ENCODE measurements around the gene MMP25. TPM values are rescaled to one million over a fixed set of nuclear protein-coding genes. Genes with fewer than 3 reads are reported as not detected.

Gene MMP25
- polyA plus RNA-seq, 1 donor: 1.9 TPM

GRCh38 chr16:3092501-3092941 is 46.2 kb downstream of the MMP25 start:
- no peak for DNase-seq (ENCODE audit: low read depth)

DNA sequence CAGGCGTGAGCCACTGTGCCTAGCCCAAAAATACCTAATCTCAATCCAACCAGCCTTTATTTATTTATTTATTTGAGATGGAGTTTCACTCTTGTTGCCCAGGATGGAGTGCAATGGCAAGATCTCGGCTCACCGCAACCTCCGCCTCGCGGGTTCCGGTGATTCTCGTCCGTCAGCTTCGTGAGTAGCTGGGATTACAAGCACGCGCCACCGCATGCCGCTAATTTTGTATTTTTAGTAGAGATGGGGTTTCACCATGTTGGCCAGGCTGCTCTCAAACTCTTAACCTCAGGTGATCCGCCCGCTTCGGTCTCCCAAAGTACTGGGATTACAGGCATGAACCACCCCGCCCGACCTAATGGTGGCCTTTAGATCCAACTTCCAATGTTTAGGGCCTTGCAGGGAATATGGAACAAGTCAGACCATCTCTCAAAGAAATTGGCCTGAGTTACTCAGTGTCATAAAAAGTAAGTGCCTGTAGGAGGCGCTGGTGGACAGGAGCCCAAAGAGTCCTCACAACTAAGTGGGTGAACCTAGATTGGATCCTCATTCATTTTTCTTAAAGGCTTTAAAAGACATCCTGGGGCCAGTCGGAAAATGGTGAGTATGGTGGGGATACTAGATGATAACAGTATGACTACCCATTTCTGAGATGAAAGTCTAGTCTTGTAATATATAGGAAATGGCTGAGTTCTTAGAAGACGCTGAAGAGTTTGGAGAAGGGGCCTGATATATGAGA is 48.1 kb downstream of the MMP25 start:
- DNase-seq (ENCODE audit: low read depth): no peak

- no peak for DNase-seq (ENCODE audit: low read depth)
Observed at GRCh38 chr16:3095869-3096268, 49.5 kb downstream of the MMP25 start.

- DNase-seq (ENCODE audit: low read depth): no peak
Observed at GRCh38 chr16:3096362-3096761, 50.0 kb downstream of the MMP25 start.

DNA sequence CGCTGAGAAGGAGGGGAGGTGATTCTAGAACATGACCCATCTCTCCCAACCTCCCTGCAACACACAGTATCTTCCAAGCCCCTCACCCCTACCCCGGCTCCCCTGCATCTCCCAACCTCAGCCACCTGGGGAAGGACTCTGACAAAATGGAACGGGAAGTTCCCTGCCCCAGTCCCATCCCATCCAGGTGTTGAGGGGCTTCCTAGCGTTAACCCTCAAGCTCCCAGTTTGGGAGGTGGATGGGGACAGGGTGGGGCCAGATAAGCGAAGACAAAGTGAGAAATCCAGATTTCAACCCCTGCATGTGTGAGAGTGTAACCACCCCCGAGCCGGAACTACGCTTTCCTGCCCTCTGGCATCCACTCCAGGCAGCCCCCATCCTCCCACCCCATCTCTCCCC is 50.9 kb downstream of the MMP25 start:
- DNase-seq (ENCODE audit: low read depth): no peak

- no peak for DNase-seq (ENCODE audit: low read depth)
Observed at GRCh38 chr16:3098459-3099394, 52.4 kb downstream of the MMP25 start, which contains the start of gene ZSCAN10. ZSCAN10 (minus strand) TSS chr16:3099294; CDS start chr16:3092937, 6,357 bp downstream.

DNA sequence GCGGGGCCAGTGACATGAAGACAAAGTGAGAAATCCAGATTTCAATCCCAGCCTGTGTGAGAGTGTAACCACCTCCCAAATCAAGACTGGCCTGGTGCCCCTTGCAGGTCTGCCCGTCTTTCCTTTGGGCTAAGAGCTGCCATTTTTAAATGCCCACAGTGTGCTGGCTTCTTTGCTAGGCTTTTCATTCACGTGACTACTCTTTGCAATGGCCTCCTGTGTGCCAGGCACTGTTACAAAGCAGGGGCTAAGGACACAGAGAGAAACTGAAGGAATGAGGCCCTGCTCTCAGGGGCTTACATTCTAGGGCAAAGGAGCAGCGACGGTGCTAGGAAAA is 53.0 kb downstream of the MMP25 start:
- no peak for DNase-seq (ENCODE audit: low read depth)

DNA sequence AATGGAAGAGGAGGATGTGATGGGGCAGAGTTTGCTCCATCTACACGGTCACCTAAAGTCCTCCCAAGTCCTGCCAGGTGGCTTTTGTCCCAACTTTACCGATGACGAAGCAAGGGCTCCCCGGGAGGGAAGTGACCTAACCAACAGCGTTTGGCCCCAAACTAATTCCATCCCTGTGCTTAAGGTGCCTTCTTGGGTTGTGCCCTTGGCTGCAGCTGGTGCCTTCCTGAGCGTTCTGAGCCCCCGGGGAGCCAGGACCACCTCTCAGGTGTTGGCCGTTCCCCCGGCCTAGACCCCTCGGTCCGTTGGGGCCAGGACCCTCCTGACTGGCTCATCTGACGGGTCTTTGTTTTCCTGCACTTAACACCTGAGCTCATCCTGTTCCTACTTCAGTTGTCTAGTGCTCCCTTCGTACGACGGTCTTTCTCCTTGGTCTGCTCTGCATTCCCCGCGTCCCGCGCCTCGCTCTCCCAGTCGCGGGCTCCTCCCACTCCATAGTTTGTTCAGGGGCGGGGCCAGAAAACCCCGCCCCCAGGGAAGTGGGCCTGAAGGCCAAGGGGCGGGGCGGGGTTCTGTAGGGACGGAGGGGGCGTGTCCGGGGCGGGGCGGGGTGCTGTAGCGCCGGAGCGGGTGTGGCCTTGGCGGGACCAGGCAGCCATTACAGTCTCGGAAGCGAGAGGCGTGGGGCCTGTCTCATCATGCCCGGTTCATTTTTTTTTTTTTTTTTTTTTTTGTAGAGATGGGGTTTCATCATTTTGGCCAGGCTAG is 53.6 kb downstream of the MMP25 start:
- DNase-seq (ENCODE audit: low read depth): no peak

GRCh38 chr16:3101018-3101840 is 54.9 kb downstream of the MMP25 start:
- DNase-seq (ENCODE audit: low read depth): no peak

DNA sequence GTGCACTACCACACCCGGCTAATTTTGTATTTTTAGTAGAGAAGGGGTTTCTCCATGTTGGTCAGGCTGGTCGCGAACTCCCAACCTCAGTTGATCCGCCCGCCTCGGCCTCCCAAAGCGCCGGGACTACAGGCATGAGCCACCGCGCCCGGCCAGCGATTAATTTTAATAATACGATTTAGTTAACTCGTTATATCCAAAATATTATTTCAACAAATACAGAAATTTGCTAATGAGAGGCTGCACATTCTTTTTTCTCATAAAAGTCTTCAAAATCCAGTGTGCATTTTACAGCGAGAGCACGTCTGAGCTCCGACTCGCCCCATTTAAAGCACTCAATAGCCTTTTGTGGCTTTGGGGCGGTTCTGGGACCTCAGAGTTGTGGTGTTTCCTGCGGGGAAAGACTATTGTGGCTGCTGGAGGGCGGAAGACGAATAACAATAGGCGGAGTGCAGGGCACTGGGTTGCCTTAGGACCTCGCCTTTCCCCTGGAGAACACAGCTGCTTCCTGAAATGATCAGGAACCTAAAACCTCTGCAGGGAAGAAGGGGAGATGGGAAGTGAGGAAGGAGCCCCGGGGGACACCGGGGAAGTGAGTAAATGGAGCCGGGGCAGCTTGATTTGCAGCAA is 55.6 kb downstream of the MMP25 start:
- DNase-seq (ENCODE audit: low read depth): no peak

- no peak for DNase-seq (ENCODE audit: low read depth)
Observed at GRCh38 chr16:3106205-3106928, 60.0 kb downstream of the MMP25 start.

Other genes with a start within 250 kb of the MMP25 start
- not detected for gene PRSS41, start 248.1 kb upstream of the MMP25 start, polyA plus RNA-seq (ENCODE audit: insufficient read length)
- 0.28 TPM for gene PRSS21, start 229.3 kb upstream of the MMP25 start, polyA plus RNA-seq (ENCODE audit: insufficient read length)
- gene ZG16B, start 216.3 kb upstream of the MMP25 start, polyA plus RNA-seq (ENCODE audit: insufficient read length): 0.39 TPM
- not detected for gene PRSS22, start 188.4 kb upstream of the MMP25 start, polyA plus RNA-seq (ENCODE audit: insufficient read length)
- 14.1 TPM for gene FLYWCH2, start 163.3 kb upstream of the MMP25 start, polyA plus RNA-seq (ENCODE audit: insufficient read length)
- 24.9 TPM for gene FLYWCH1, start 134.6 kb upstream of the MMP25 start, polyA plus RNA-seq (ENCODE audit: insufficient read length)
- gene KREMEN2, start 82.3 kb upstream of the MMP25 start, polyA plus RNA-seq (ENCODE audit: insufficient read length): 4.0 TPM
- 5.3 TPM for gene PAQR4, start 77.2 kb upstream of the MMP25 start, polyA plus RNA-seq (ENCODE audit: insufficient read length)
- gene PKMYT1, start 66.1 kb upstream of the MMP25 start, polyA plus RNA-seq (ENCODE audit: insufficient read length): 9.9 TPM
- gene CLDN9, start 33.6 kb upstream of the MMP25 start, polyA plus RNA-seq (ENCODE audit: insufficient read length): 3.6 TPM
- 0.19 TPM for gene CLDN6, start 28.4 kb upstream of the MMP25 start, polyA plus RNA-seq (ENCODE audit: insufficient read length)
- 79.1 TPM for gene TNFRSF12A, start 26.2 kb upstream of the MMP25 start, polyA plus RNA-seq (ENCODE audit: insufficient read length)
- gene HCFC1R1, start 22.6 kb upstream of the MMP25 start, polyA plus RNA-seq (ENCODE audit: insufficient read length): 109 TPM
- gene THOC6, start 22.5 kb upstream of the MMP25 start, polyA plus RNA-seq (ENCODE audit: insufficient read length): 18.4 TPM
- not detected for gene BICDL2, start 9.6 kb upstream of the MMP25 start, polyA plus RNA-seq (ENCODE audit: insufficient read length)
- 121 TPM for gene IL32, start 19.1 kb downstream of the MMP25 start, polyA plus RNA-seq (ENCODE audit: insufficient read length)
- 0.08 TPM for gene ZSCAN10, start 52.7 kb downstream of the MMP25 start, polyA plus RNA-seq (ENCODE audit: insufficient read length)
- 13.0 TPM for gene ZNF205, start 66.0 kb downstream of the MMP25 start, polyA plus RNA-seq (ENCODE audit: insufficient read length)
- 12.3 TPM for gene ZNF213, start 88.5 kb downstream of the MMP25 start, polyA plus RNA-seq (ENCODE audit: insufficient read length)
- gene OR1F1, start 141.6 kb downstream of the MMP25 start, polyA plus RNA-seq (ENCODE audit: insufficient read length): not detected
- gene ZNF200, start 188.6 kb downstream of the MMP25 start, polyA plus RNA-seq (ENCODE audit: insufficient read length): 6.3 TPM
- gene MEFV, start 210.1 kb downstream of the MMP25 start, polyA plus RNA-seq (ENCODE audit: insufficient read length): 0.28 TPM
- 29.9 TPM for gene ZNF263, start 236.9 kb downstream of the MMP25 start, polyA plus RNA-seq (ENCODE audit: insufficient read length)